Subcutaneous adipose tissue (tissue), 4 donors: Measurements from ENCODE around the gene NAT16. TPM values are rescaled to one million over a fixed set of nuclear protein-coding genes. Genes with fewer than 3 reads are reported as not detected.

Experiments used
- CTCF ChIP-seq: fragments of 450-650 bp; IDR thresholded peaks from one replicate; pipeline ENCODE4 v1.5.1; 2016; ENCODE audit warnings: low read depth, mild to moderate bottlenecking, control low read depth, antibody characterized with exemption, moderate library complexity
- total RNA-seq, 4 donors: library from RNA; depleted of rRNA; stranded (reverse); fragments of >200 nt; gene quantifications; one replicate each; pipeline ENCODE4 v1.1.0, GENCODE V29; 2016

NAT16 gene
- total RNA-seq, 4 donors from 2014 or later: not detected

- TF ChIP-seq CTCF: no peak
These were observed 7.9 kb downstream of the NAT16 start for GRCh38 chr7:101172005-101172853.

- no peak for TF ChIP-seq CTCF
These were observed 8.7 kb downstream of the NAT16 start for GRCh38 chr7:101171442-101171837.

DNA sequence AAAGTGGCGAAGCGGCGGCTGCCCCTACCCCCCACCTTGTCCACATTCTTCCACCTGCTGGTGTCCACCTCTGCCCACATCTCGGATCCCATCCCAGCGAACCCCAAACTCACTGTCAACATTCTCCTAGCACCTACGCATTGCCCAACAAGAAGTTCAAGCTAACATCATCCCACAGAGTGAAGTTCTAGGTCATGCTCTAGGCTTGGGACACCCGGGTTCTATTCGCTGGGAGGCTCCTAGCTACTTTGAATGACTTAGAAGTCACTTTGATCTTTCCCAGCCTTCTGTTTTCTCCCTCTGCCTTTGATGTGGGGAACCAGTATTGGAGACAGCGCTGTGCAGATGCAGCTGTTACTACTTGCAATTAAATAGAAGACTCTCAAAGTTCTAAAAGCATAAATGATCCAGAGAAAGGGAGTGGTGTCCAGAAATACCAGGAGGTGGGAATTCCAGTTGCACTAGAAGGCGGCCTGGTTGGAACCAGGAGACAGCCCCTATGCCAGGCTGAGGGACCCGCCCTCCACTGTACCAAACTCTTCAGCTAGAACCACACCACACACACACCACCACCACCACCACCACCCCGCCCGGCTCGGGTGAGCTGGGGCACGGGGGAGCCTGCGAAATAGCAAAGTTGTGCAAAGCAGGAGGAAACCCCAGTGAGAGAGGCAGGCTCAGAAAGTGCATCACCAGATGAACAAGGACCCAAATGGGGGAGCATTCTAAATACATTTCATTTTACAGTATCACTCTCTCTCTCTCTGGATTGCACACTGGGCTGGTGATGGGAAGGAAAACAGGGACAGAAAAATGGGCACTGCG is 9.3 kb downstream of the NAT16 start:
- TF ChIP-seq CTCF: no peak

DNA sequence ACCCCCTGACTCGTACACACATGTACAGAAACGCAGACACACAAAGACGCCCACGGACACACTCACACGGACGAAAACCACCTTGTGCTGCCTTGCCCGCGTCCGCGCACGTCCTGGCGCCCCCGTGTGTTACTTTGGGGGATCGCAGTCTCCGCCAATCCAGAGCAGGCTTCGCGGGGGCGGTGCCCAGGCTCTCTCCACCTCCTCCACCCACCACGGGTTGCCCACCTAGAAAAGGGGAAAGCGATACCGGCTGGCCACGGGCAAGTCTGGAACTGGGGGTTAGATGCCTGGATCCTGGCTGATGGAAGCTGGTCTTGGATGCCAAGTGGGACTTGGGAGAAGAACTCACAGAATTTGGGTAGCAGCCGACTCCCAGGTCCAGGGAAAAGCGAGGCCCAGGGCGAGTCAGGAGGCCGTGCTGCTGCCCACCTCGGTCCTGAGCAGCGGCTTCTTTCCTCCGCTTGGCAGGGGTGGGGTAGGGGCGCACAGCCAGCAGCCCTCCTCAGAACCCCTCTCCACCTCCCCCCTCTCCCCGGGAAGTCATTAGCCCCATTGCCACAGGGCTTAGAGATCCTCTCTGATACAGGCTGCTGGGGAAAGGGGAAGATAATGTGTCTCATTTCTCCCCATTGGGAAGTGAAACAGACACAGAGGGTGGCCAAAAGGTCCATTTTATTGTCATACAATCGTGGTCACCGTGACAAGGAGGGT is 10.1 kb downstream of the NAT16 start:
- TF ChIP-seq CTCF: no peak

DNA sequence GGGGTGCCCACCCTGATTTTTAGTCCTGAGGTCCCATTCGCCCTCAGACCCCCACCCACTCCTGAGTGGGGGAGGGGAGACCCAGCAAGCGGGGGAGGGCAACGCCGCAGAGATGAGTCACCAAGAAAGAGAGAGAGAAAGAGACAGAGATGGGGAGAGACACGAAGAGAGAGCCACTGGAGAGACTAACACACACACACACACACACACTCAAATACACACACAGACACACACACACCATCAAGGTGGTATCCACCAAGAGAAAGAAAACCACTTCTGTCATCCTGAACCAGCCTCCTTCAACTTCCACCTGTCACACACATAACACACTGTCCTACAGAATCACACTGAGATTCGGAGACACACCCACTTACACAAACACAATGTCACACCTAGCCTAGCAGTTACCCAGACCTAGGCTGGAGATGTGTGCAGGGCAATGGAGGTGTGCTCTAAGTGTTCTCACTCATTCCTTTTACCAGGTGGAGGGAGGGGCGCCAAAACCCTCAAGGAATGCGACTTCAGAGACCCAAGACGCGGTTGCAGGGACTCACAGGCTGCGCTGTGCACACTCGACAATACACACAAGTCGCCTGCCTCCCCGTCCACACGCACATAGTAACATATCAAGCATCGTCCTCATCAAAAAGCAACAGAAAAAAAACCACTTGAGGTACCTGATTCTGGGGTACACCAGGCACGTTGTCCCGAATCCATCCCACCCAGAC is 10.8 kb downstream of the NAT16 start:
- no peak for TF ChIP-seq CTCF

GRCh38 chr7:101168412-101169049 is 11.6 kb downstream of the NAT16 start:
- no peak for TF ChIP-seq CTCF
